ENCODE measurements around the gene PBX4. TPM values are rescaled to one million over a fixed set of nuclear protein-coding genes. Genes with fewer than 3 reads are reported as not detected.

The PBX4 gene
- total RNA-seq, 4 donors from 2014 or later = 3.8 to 15.8 (median 5.9) TPM

GRCh38 chr19:19543640-19544039, 74.8 kb downstream of the PBX4 start:
- intact Hi-C loops (cut with DNase I; ENCODE audit: low total_unique reads) = no loop called here
- H3K4me3 ChIP-seq (ENCODE audit: low read depth, poor library complexity, severe bottlenecking) = no peak overlapping the region
- TF ChIP-seq POLR2A (IDR thresholded peaks at IDR 0.05) (no peak), CTCF (IDR thresholded peaks at IDR 0.05) (no peak)
- WGBS, 2 donors = 90 to 92% methylated on average over 13 to 19 of the region's 19 CpGs
- DNase-seq (ENCODE audit: low spot score in 2 of 2) = no peak

- DNase-seq (ENCODE audit: low spot score in 2 of 2) = no peak
- TF ChIP-seq POLR2A (IDR thresholded peaks at IDR 0.05) = no peak
- no peak for TF ChIP-seq CTCF (IDR thresholded peaks at IDR 0.05)
- WGBS, 2 donors = 92 to 97% methylated on average over 4 to 12 of the region's 13 CpGs
- intact Hi-C loops (cut with DNase I; ENCODE audit: low total_unique reads) = no loop called here
- no peak overlapping the region for H3K4me3 ChIP-seq (ENCODE audit: low read depth, poor library complexity, severe bottlenecking)
Observed at GRCh38 chr19:19543101-19543500, 75.4 kb downstream of the PBX4 start.

GRCh38 chr19:19542507-19542906, 76.0 kb downstream of the PBX4 start:
- no peak overlapping the region for H3K4me3 ChIP-seq (ENCODE audit: low read depth, poor library complexity, severe bottlenecking)
- 74 to 80% methylated on average over 7 to 12 of the region's 12 CpGs for WGBS, 2 donors
- DNase-seq (ENCODE audit: low spot score in 2 of 2) = no peak
- TF ChIP-seq POLR2A (IDR thresholded peaks at IDR 0.05) = no peak
- TF ChIP-seq CTCF (IDR thresholded peaks at IDR 0.05) = no peak
- intact Hi-C loops (cut with DNase I; ENCODE audit: low total_unique reads) = no loop called here

GRCh38 chr19:19541616-19542015, 76.9 kb downstream of the PBX4 start:
- no peak for TF ChIP-seq POLR2A (IDR thresholded peaks at IDR 0.05)
- no peak for TF ChIP-seq CTCF (IDR thresholded peaks at IDR 0.05)
- 46 to 47% methylated on average over 12 to 16 of the region's 16 CpGs for WGBS, 2 donors
- H3K4me3 ChIP-seq (ENCODE audit: low read depth, poor library complexity, severe bottlenecking) = no peak overlapping the region
- no peak for DNase-seq (ENCODE audit: low spot score in 2 of 2)
- intact Hi-C loops (cut with DNase I; ENCODE audit: low total_unique reads) = no loop called here

- TF ChIP-seq POLR2A (IDR thresholded peaks at IDR 0.05) (no peak), CTCF (IDR thresholded peaks at IDR 0.05) (no peak)
- intact Hi-C loops (cut with DNase I; ENCODE audit: low total_unique reads) = no loop called here
- 2 to 4% methylated on average over 27 to 45 of the region's 45 CpGs for WGBS, 2 donors
- no peak for DNase-seq (ENCODE audit: low spot score in 2 of 2)
- H3K4me3 ChIP-seq (ENCODE audit: low read depth, poor library complexity, severe bottlenecking) = no peak overlapping the region
Observed at GRCh38 chr19:19540715-19541515, 77.6 kb downstream of the PBX4 start.

Data from lower leg skin (tissue), 4 donors.